HCT116 (cell line): ENCODE data around the gene SPTBN1. TPM values are rescaled to one million over a fixed set of nuclear protein-coding genes. Genes with fewer than 3 reads are reported as not detected.

Source experiments
- ATAC-seq: fragments of 200-7000 bp; cut with Tn5 transposase; 2 replicates; pipeline ENCODE4 v1.9.1; 2020; ENCODE audit warnings: mild to moderate bottlenecking, moderate library complexity
- BruUV-seq: library from RNA; stranded (reverse); fragments of 400-500 nt; replicated peaks from 2 replicates; lab custom pipeline; 2021; lab: Mats Ljungman, UMichigan
- CTCF ChIA-PET: fragments of 300-600 bp; sonication (Branson Sonifier 250); formaldehyde crosslinking; loops from one replicate; lab custom pipeline; 2021; ENCODE audit warnings: antibody characterized with exemption; lab: Charles Lee
- POLR2A ChIA-PET: fragments of 300-600, 350-600 bp; sonication (Branson Sonifier 250); formaldehyde crosslinking; loops from one replicate; lab custom pipeline; 2021; ENCODE audit warnings: antibody characterized with exemption; lab: Charles Lee
- RAD21 ChIA-PET, 2 experiments: fragments of 300-600 bp; sonication (Branson Sonifier 250); formaldehyde crosslinking; loops; one replicate each; lab custom pipeline; 2023; ENCODE audit warnings: low total read pairs in 2 of 2; ENCODE audit not compliant: uncharacterized antibody in 2 of 2, unreplicated experiment in 2 of 2, low non-redundant PET in 1 of 2; lab: Charles Lee
- DNase-seq: peaks from one replicate; pipeline ENCODE4 v3.0.0-alpha.2; 2010; ENCODE audit warnings: low read depth, low spot score
- H2AFZ ChIP-seq: fragments of 200-600 bp; shearing (Covaris generic), sonication (generic); 2 replicates; pipeline ENCODE4 v1.6.1; 2017; ENCODE audit warnings: low read depth, mixed run types, mixed read lengths, antibody characterized with exemption, low read length; ENCODE audit not compliant: poor library complexity, severe bottlenecking
- H3K27ac ChIP-seq: 2 replicates; pipeline ENCODE4 v1.5.1; 2012; ENCODE audit warnings: low read depth, low read length
- H3K27me3 ChIP-seq: fragments of 200-600 bp; sonication (generic); 2 replicates; pipeline ENCODE4 v1.6.1; 2016; ENCODE audit warnings: mixed run types, low read length, mixed read lengths; ENCODE audit not compliant: insufficient read depth
- H3K36me3 ChIP-seq, 2 experiments: fragments of 200-500 bp in 1 of 2; fragments of 200-600 bp in 1 of 2; sonication (Bioruptor generic) in 1 of 2; sonication (generic) in 1 of 2; 2 replicates each; pipeline versions ENCODE4 v1.5.1 to v1.6.1; 2014 to 2016; ENCODE audit warnings: low read length in 2 of 2, inconsistent platforms in 1 of 2, mixed read lengths in 1 of 2, mixed run types in 1 of 2; ENCODE audit not compliant: insufficient read depth in 2 of 2, control insufficient read depth in 1 of 2
- H3K4me1 ChIP-seq, 2 experiments: fragments of 200-600 bp in 1 of 2; sonication (generic) in 1 of 2; 2 replicates each; pipeline versions ENCODE4 v1.5.1 to v1.6.1; 2012 to 2017; ENCODE audit warnings: low read length in 2 of 2, inconsistent platforms in 1 of 2, mild to moderate bottlenecking in 1 of 2, mixed read lengths in 1 of 2, mixed run types in 1 of 2, moderate library complexity in 1 of 2; ENCODE audit not compliant: insufficient read depth in 2 of 2, control insufficient read depth in 1 of 2
- H3K4me2 ChIP-seq: fragments of 200-600 bp; sonication (generic); 2 replicates; pipeline ENCODE4 v1.6.1; 2017; ENCODE audit warnings: mixed run types, low read length, mixed read lengths
- H3K4me3 ChIP-seq, 2 experiments: fragments of 200-600 bp in 1 of 2; sonication (generic) in 1 of 2; replicated peaks in 1 of 2; 2 replicates each; pipeline ENCODE4 v1.5.1; 2011 to 2016; ENCODE audit warnings: low read length in 2 of 2, control low read depth in 1 of 2, low read depth in 1 of 2, mild to moderate bottlenecking in 1 of 2, mixed read lengths in 1 of 2, mixed run types in 1 of 2
- H3K79me2 ChIP-seq: fragments of 200-600 bp; sonication (generic); 2 replicates; pipeline ENCODE4 v1.6.1; 2017; ENCODE audit warnings: mild to moderate bottlenecking, mixed run types, low read length, moderate library complexity, mixed read lengths; ENCODE audit not compliant: insufficient read depth
- H3K9ac ChIP-seq: fragments of 200-600 bp; sonication (generic); 2 replicates; pipeline ENCODE4 v1.6.1; 2016; ENCODE audit warnings: low read length, mixed read lengths
- H3K9me2 ChIP-seq: fragments of 200-600 bp; sonication (generic), shearing (Covaris generic); 2 replicates; pipeline ENCODE4 v1.6.1; 2017; ENCODE audit warnings: mixed run types, mild to moderate bottlenecking, moderate library complexity; ENCODE audit not compliant: insufficient read depth
- H3K9me3 ChIP-seq, 2 experiments: fragments of 200-500 bp in 1 of 2; fragments of 200-600 bp in 1 of 2; sonication (Bioruptor generic) in 1 of 2; sonication (generic) in 1 of 2; 2 replicates each; pipeline ENCODE4 v1.6.1; 2014 to 2017; ENCODE audit warnings: low read length in 2 of 2, mixed read lengths in 2 of 2, inconsistent platforms in 1 of 2, low read depth in 1 of 2, mild to moderate bottlenecking in 1 of 2, mixed run types in 1 of 2, moderate library complexity in 1 of 2; ENCODE audit not compliant: control insufficient read depth in 1 of 2, insufficient read depth in 1 of 2
- H4K20me1 ChIP-seq: fragments of 200-600 bp; sonication (generic), shearing (Covaris generic); 2 replicates; pipeline ENCODE4 v1.6.1; 2017; ENCODE audit warnings: mixed run types, mild to moderate bottlenecking, moderate library complexity; ENCODE audit not compliant: insufficient read depth
- CBX3 ChIP-seq: IDR thresholded peaks from 2 replicates; pipeline ENCODE4 v1.6.1; 2012; ENCODE audit warnings: low read depth
- CEBPB ChIP-seq: IDR thresholded peaks from 2 replicates; pipeline ENCODE4 v1.6.1; 2012; ENCODE audit warnings: low read depth
- EZH2phosphoT487 ChIP-seq: fragments of 200-600 bp; IDR thresholded peaks from 2 replicates; pipeline ENCODE4 v1.6.1; 2018; ENCODE audit warnings: antibody characterized with exemption, borderline replicate concordance
- FOSL1 ChIP-seq: IDR thresholded peaks from 2 replicates; pipeline ENCODE4 v1.6.1; 2012; ENCODE audit warnings: low read depth
- POLR2A ChIP-seq: IDR thresholded peaks from 2 replicates; pipeline ENCODE4 v1.7.0; 2011; ENCODE audit warnings: borderline replicate concordance; ENCODE audit not compliant: insufficient read depth, insufficient read length; ENCODE audit errors: extremely low read depth
- SIN3A ChIP-seq: IDR thresholded peaks from 2 replicates; pipeline ENCODE4 v1.6.1; 2012; ENCODE audit warnings: low read depth
- SP1 ChIP-seq: IDR thresholded peaks from 2 replicates; pipeline ENCODE4 v1.6.1; 2012; ENCODE audit warnings: low read depth
- intact Hi-C: fragments of 100-400 bp; cut with micrococcal nuclease; formaldehyde crosslinking; loops from 2 replicates; pipeline ENCODE4 v1.10.0; 2022
- total RNA-seq: library from RNA; stranded (reverse); gene quantifications from one replicate; pipeline ENCODE4 v1.2.1, GENCODE V29; 2021; ENCODE audit not compliant: unreplicated experiment
- TF ChIP-seq, protein P1 (sequence below), 3 experiments: fragments of 200-600 bp in 1 of 3; sonication (generic) in 1 of 3; IDR thresholded peaks in 2 of 3; conservative IDR thresholded peaks in 1 of 3; 2 replicates each; pipeline ENCODE4 v1.5.1; 2012 to 2017; ENCODE audit warnings: low read depth in 2 of 3, low read length in 2 of 3, antibody characterized with exemption in 1 of 3, borderline replicate concordance in 1 of 3, control low read depth in 1 of 3, mild to moderate bottlenecking in 1 of 3, mixed read lengths in 1 of 3, mixed run types in 1 of 3, moderate library complexity in 1 of 3; ENCODE audit not compliant: insufficient read depth in 1 of 3
- TF ChIP-seq, protein P2 (sequence below): IDR thresholded peaks from 2 replicates; pipeline ENCODE4 v1.6.1; 2012
- TF ChIP-seq, protein P3 (sequence below): IDR thresholded peaks from 2 replicates; pipeline ENCODE4 v1.6.1; 2011; ENCODE audit warnings: mild to moderate bottlenecking, low read length, moderate library complexity; ENCODE audit not compliant: insufficient replicate concordance; ENCODE audit errors: extremely low read depth

SPTBN1 gene
- total RNA-seq, 1 experiment from 2014 or later = 84.4 TPM

DNA sequence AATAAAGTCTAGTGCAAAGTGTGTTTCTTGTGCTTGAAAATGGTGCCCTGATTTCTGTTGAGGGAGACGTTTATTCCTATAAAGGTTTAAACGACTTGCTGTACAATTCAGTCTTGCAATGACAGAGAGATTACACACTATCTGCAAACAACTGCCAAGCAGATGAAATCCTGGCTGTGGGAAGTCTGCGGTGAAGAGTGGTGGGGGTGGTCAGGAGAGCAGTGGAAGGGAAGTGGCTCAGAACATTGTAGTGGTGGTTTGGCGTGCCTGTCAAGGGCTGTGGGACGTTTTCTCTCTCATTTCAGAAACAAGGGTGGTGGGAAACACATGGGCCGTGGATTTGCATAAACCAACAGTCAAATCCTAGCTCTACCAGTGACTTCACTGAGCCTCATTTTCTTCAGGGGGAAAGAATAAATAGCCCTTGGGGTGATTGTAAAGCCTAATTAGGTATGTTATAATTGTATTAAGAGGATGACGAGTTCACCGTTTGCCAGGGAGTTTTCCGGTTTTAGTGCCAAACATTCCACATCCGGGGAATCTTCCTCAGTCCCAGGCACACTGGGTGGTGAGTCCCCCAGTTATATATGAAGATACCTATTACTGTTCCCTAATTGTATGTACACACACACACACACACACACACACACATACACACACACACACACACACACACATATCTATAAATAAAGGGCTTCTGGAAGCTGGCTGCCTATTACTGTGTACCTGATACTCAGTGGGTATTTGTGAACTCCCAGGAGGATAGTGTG is 115.0 kb downstream of the SPTBN1 start:
- CTCF ChIA-PET = no interaction called here
- RAD21 ChIA-PET = interaction anchor here in 1 of 2 experiments (0.7 kb wide), 1 partner anchor 11 kb away, joined by 3 read pairs; no protein-coding TSS in a partner anchor

DNA sequence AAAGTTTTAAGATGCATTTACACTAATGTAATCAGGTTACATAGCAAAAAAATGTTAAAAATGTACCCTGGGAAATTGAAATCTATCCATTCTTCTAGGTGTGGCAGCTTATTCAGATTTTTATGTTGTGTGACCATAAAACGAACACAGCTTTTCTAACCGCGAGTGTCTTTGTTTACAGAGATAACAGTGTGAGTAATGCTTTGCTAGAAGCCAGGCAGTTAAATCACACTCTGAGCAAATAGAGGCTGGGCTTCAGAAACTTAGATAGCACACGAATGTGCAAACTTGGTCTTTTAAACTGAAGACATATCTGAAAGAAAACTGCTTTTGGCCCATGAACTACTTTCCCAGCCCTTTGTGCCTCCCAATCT is 116.1 kb downstream of the SPTBN1 start:
- DNase-seq (no peak), ATAC-seq (peak; percentile 57)
- Histone ChIP-seq H4K20me1 (no peaks in the 10 kb centered on the region), H3K27me3 (no peaks in the 10 kb centered on the region), H3K4me1 (peaks cover 39 to 52% of the 10 kb centered on the region in 2 experiments), H3K9ac (no peak overlapping the region), H3K9me3 (no peaks in the 10 kb centered on the region), H3K4me2 (peak overlapping the region; percentile 35), H3K4me3 (no peak overlapping the region), H3K9me2 (no peaks in the 10 kb centered on the region), H3K36me3 (no peaks in the 10 kb centered on the region), H3K79me2 (peaks cover 93% of the 10 kb centered on the region), H3K27ac (peak overlapping the region; percentile 48; the same call in 1 of the 2 replicates), H2AFZ (no peak overlapping the region)
- TF ChIP-seq CBX3 (no peak), CEBPB (no peak), SP1 (no peak), SIN3A (no peak), FOSL1 (0 out of 2 replicates have a peak, but pooled peaks have one; percentile 28)
- TF ChIP-seq, protein P1, sequence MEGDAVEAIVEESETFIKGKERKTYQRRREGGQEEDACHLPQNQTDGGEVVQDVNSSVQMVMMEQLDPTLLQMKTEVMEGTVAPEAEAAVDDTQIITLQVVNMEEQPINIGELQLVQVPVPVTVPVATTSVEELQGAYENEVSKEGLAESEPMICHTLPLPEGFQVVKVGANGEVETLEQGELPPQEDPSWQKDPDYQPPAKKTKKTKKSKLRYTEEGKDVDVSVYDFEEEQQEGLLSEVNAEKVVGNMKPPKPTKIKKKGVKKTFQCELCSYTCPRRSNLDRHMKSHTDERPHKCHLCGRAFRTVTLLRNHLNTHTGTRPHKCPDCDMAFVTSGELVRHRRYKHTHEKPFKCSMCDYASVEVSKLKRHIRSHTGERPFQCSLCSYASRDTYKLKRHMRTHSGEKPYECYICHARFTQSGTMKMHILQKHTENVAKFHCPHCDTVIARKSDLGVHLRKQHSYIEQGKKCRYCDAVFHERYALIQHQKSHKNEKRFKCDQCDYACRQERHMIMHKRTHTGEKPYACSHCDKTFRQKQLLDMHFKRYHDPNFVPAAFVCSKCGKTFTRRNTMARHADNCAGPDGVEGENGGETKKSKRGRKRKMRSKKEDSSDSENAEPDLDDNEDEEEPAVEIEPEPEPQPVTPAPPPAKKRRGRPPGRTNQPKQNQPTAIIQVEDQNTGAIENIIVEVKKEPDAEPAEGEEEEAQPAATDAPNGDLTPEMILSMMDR (IDR thresholded peaks at IDR 0.05 in 2 of 3, conservative IDR thresholded peaks at IDR 0.05 in 1 of 3; ENCODE audit: borderline replicate concordance in 1 of 3, insufficient read depth in 1 of 3, low read depth in 2 of 3, low read length in 2 of 3) = no peak
- TF ChIP-seq, protein P2, sequence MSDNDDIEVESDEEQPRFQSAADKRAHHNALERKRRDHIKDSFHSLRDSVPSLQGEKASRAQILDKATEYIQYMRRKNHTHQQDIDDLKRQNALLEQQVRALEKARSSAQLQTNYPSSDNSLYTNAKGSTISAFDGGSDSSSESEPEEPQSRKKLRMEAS = no peak
- TF ChIP-seq, protein P3, sequence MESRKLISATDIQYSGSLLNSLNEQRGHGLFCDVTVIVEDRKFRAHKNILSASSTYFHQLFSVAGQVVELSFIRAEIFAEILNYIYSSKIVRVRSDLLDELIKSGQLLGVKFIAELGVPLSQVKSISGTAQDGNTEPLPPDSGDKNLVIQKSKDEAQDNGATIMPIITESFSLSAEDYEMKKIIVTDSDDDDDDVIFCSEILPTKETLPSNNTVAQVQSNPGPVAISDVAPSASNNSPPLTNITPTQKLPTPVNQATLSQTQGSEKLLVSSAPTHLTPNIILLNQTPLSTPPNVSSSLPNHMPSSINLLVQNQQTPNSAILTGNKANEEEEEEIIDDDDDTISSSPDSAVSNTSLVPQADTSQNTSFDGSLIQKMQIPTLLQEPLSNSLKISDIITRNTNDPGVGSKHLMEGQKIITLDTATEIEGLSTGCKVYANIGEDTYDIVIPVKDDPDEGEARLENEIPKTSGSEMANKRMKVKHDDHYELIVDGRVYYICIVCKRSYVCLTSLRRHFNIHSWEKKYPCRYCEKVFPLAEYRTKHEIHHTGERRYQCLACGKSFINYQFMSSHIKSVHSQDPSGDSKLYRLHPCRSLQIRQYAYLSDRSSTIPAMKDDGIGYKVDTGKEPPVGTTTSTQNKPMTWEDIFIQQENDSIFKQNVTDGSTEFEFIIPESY = no peak
- ChIA-PET POLR2A (no interaction called here), RAD21 (no interaction called here), CTCF (no interaction called here)
- intact Hi-C loops = no loop called here
- BruUV-seq = no TSS peak

More for the DNA sequence above, 115.0 kb downstream of the SPTBN1 start:
- Histone ChIP-seq H3K79me2 (peaks cover 92% of the 10 kb centered on the region), H3K36me3 (no peaks in the 10 kb centered on the region), H3K9ac (no peak overlapping the region), H3K4me2 (peak overlapping the region; percentile 35; the same call in 1 of the 2 replicates), H4K20me1 (no peaks in the 10 kb centered on the region), H3K27ac (no peak overlapping the region), H3K4me1 (peaks cover 39 to 52% of the 10 kb centered on the region in 2 experiments), H3K27me3 (no peaks in the 10 kb centered on the region), H3K4me3 (no peak overlapping the region), H3K9me2 (no peaks in the 10 kb centered on the region), H3K9me3 (no peaks in the 10 kb centered on the region), H2AFZ (no peak overlapping the region)
- DNase-seq (no peak), ATAC-seq (no peak)
- POLR2A ChIA-PET = interaction anchor here (1.3 kb wide), 1 partner anchor 12 kb away, joined by 3 read pairs; no protein-coding TSS in a partner anchor
- TF ChIP-seq EZH2phosphoT487 (no peak), POLR2A (no peak), FOSL1 (no peak)
- intact Hi-C loops = no loop called here
- BruUV-seq = no TSS peak
